Central memory CD8-positive, alpha-beta T cell (primary cell): Measurements from ENCODE around the gene B4GALT2.

Experiments
- ATAC-seq: fragments of 150-1000 bp; cut with Tn5 transposase; replicated peaks from 2 replicates; pipeline ENCODE4 v1.10.0; 2022; ENCODE audit warnings: mild to moderate bottlenecking, moderate FRiP score, moderate number of reproducible peaks; ENCODE audit not compliant: poor library complexity, severe bottlenecking; ENCODE audit errors: extremely low read depth
- DNase-seq, 2 donors: peaks; one replicate each; pipeline ENCODE4 v3.0.0; 2021; ENCODE audit warnings: low spot score in 2 of 2
- H3K27ac Mint-ChIP-seq: one replicate; pipeline ENCODE4 v1.8.0; 2022; ENCODE audit warnings: low read depth, mild to moderate bottlenecking, moderate library complexity, mixed read lengths
- H3K27me3 Mint-ChIP-seq: one replicate; pipeline ENCODE4 v1.8.0; 2022; ENCODE audit warnings: mixed read lengths
- H3K36me3 Mint-ChIP-seq: one replicate; pipeline ENCODE4 v1.8.0; 2022; ENCODE audit warnings: mild to moderate bottlenecking, moderate library complexity, mixed read lengths; ENCODE audit not compliant: insufficient read depth
- H3K4me1 Mint-ChIP-seq: one replicate; pipeline ENCODE4 v1.8.0; 2022; ENCODE audit warnings: mixed read lengths
- H3K4me3 Mint-ChIP-seq: one replicate; pipeline ENCODE4 v1.8.0; 2022; ENCODE audit warnings: mild to moderate bottlenecking, moderate library complexity, mixed read lengths
- H3K9me3 Mint-ChIP-seq: one replicate; pipeline ENCODE4 v1.8.0; 2022; ENCODE audit warnings: mixed read lengths

The B4GALT2 gene

DNA sequence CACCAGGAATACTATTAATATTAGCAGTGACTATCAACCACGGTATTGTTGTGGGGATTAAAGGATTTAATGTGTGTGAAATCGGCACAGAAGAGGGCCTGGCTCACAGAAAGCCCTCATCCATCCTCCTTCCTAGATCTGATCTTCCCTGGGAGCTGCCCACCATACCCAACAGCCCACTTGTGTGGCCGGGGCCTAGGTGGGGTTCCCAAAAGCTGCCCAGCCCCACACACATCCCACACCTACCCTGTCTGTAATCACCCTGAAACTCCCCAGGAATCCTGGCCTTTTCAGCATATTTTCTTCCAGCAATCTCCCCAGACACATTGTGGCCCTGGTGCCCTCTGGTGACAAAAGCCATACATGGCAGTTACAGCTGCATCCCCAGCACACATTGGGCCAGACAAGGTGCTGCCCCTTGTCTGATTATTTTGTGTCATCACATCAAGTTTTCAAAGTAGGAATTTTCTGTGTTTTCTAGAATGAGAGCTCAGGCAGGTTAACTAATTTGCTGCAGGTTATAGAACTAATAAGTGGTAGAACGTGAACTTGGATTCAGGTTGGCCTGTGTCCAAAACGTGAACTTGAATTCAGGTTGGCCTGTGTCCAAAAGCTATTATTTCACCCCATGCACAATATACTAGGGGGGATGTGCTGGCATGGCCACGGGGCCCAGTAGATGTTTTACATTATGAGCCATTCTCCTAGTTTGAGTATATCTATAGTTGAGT lies 57.6 kb downstream of the B4GALT2 start:
- no peaks in the 10 kb centered on the region for H3K9me3 Mint-ChIP-seq
- ATAC-seq = no peak
- peaks cover 5% of the 10 kb centered on the region for H3K4me1 Mint-ChIP-seq
- H3K36me3 Mint-ChIP-seq = peaks cover 2% of the 10 kb centered on the region
- H3K27ac Mint-ChIP-seq = no peak overlapping the region
- no peaks in the 10 kb centered on the region for H3K27me3 Mint-ChIP-seq
- peak; percentile 39 for DNase-seq
- no peak overlapping the region for H3K4me3 Mint-ChIP-seq

DNA sequence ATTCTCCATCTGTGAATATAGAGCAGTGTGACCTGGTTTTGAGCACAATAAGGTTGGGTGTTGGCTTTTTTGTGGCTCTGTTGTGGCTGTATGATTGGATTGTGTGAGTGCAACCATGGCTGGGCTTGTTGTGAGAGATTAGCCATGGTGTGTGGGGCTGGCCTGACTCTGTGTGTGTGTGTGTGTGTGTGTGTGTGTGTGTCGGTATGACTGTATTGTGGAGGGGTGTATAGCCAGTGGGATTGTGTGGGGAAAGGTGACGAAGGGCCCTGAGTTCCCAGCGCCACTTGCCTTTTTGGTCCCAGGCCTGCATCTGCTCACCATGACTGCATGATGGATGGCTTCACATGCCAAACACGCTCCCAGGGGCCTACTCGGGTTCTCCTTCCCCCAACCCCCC lies 58.1 kb downstream of the B4GALT2 start:
- ATAC-seq (no peak), DNase-seq (no peak)
- H3K4me3 Mint-ChIP-seq = no peak overlapping the region
- peaks cover 5% of the 10 kb centered on the region for H3K4me1 Mint-ChIP-seq
- no peaks in the 10 kb centered on the region for H3K36me3 Mint-ChIP-seq
- H3K9me3 Mint-ChIP-seq = no peaks in the 10 kb centered on the region
- H3K27me3 Mint-ChIP-seq = no peaks in the 10 kb centered on the region
- H3K27ac Mint-ChIP-seq = no peak overlapping the region

- DNase-seq (no peak), ATAC-seq (no peak)
- Mint-ChIP-seq H3K4me1 (peaks cover 5% of the 10 kb centered on the region), H3K27me3 (peaks cover 12% of the 10 kb centered on the region), H3K4me3 (no peak overlapping the region), H3K9me3 (no peaks in the 10 kb centered on the region), H3K36me3 (no peaks in the 10 kb centered on the region), H3K27ac (no peak overlapping the region)
Observed at GRCh38 chr1:44038876-44039657, 60.1 kb downstream of the B4GALT2 start.

DNA sequence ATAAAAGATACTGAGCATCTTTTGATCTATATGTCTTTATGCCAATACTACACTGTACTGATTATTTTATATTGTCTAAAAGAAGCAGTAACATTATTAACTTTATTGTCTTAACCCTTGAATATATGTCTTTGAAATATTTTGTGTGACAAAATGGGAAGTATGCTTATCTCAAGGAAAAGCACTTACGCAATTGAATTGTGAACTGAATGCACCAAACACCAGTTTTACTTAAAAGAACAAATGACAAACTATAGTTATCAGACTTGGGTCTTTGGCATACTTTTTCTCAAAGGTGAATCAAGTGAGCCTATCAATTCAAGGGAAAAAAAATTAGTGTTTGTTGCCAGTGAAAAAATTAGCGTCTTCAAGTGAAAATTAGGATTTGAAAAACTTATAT lies 61.4 kb downstream of the B4GALT2 start:
- no peak overlapping the region for H3K4me3 Mint-ChIP-seq
- no peak overlapping the region for H3K27ac Mint-ChIP-seq
- no peaks in the 10 kb centered on the region for H3K36me3 Mint-ChIP-seq
- peaks cover 5% of the 10 kb centered on the region for H3K4me1 Mint-ChIP-seq
- no peaks in the 10 kb centered on the region for H3K9me3 Mint-ChIP-seq
- DNase-seq = no peak
- peaks cover 16% of the 10 kb centered on the region for H3K27me3 Mint-ChIP-seq
- ATAC-seq = no peak
